H1 (cell line): ENCODE measurements around the gene SRP9. TPM values are rescaled to one million over a fixed set of nuclear protein-coding genes. Genes with fewer than 3 reads are reported as not detected.

Source experiments
- CHD2 ChIP-seq: IDR thresholded peaks from 2 replicates; pipeline ENCODE4 v1.6.1; 2012; ENCODE audit warnings: low read length, improper control_type of control experiment
- EP300 ChIP-seq, 2 experiments: IDR thresholded peaks; 1 replicate in 1 of 2; 2 replicates in 1 of 2; pipeline ENCODE4 v1.6.1; 2011 to 2012; ENCODE audit warnings: low read depth in 2 of 2, low read length in 2 of 2, mild to moderate bottlenecking in 2 of 2, borderline replicate concordance in 1 of 2, inconsistent platforms in 1 of 2, moderate library complexity in 1 of 2
- GABPA ChIP-seq: IDR thresholded peaks from 2 replicates; pipeline ENCODE4 v1.6.1; 2011; ENCODE audit warnings: mild to moderate bottlenecking, low read length, moderate library complexity, borderline replicate concordance; ENCODE audit not compliant: insufficient read depth
- JUND ChIP-seq: IDR thresholded peaks from 2 replicates; pipeline ENCODE4 v1.6.1; 2011; ENCODE audit warnings: mild to moderate bottlenecking, improper control_type of control experiment, low read length
- KDM4A ChIP-seq: IDR thresholded peaks from one replicate; pipeline ENCODE4 v1.7.1; 2012; ENCODE audit warnings: low read depth, mild to moderate bottlenecking, moderate library complexity, low read length, inconsistent platforms; ENCODE audit not compliant: severe bottlenecking
- PHF8 ChIP-seq: fragments of 200-600 bp; sonication (generic); conservative IDR thresholded peaks from 2 replicates; pipeline ENCODE4 v1.7.1; 2012; ENCODE audit warnings: low read depth, mild to moderate bottlenecking, inconsistent platforms, low read length, moderate library complexity
- POU5F1 ChIP-seq: IDR thresholded peaks from 2 replicates; pipeline ENCODE4 v1.6.1; 2011; ENCODE audit warnings: low read depth, mild to moderate bottlenecking, low read length, moderate library complexity
- SP4 ChIP-seq: IDR thresholded peaks from 2 replicates; pipeline ENCODE4 v1.6.1; 2012; ENCODE audit warnings: low read length, inconsistent platforms
- TBP ChIP-seq: IDR thresholded peaks from 2 replicates; pipeline ENCODE4 v1.6.1; 2011; ENCODE audit warnings: low read depth, low read length, improper control_type of control experiment
- polyA plus RNA-seq, 7 experiments: library from polyadenylated mRNA; depleted of rRNA in 3 of 7; stranded (reverse) in 5 of 7; unstranded in 2 of 7; fragments of >200 nt in 5 of 7; fragments of 200-250 nt in 2 of 7; gene quantifications; 1 replicate in 5 of 7; 2 replicates in 1 of 7; 4 replicates in 1 of 7; pipeline versions ENCODE4 v1.2.1 to v1.2.3, GENCODE V29; 2011 to 2013; ENCODE audit warnings: missing spikeins in 2 of 7, mixed read lengths in 2 of 7
- total RNA-seq: library from RNA; stranded (reverse); fragmentation: NEBNext Ultra II Directional; extraction: Animal tissue kit (Norgen Biotek cat#: 25700); gene quantifications from 2 replicates; pipeline ENCODE4 v1.2.1, GENCODE V29; 2021

SRP9 gene
- total and polyA plus RNA-seq, 2 of the 8 experiments (the other 6 are each of a cell fraction or from before 2014, with no cell fraction given): 446 to 572 TPM

GRCh38 chr1:225748529-225748928 is 29.1 kb upstream of the SRP9 start (continued):
- no peak for TF ChIP-seq TBP
- TF ChIP-seq PHF8: no peak
- TF ChIP-seq GABPA: no peak
- TF ChIP-seq KDM4A: no peak
- TF ChIP-seq SP4: no peak
- no peak for TF ChIP-seq POU5F1
- no peak for TF ChIP-seq CHD2
- TF ChIP-seq JUND: no peak
- TF ChIP-seq EP300 (IDR thresholded peaks at IDR 0.05; ENCODE audit: borderline replicate concordance in 1 of 2, low read depth in 2 of 2, low read length in 2 of 2): no peak
